Transverse colon (tissue), 3 donors: ENCODE results near the gene MAFB.

Experiments
- POLR2A ChIP-seq: fragments of 450-650 bp; IDR thresholded peaks from one replicate; pipeline ENCODE4 v1.6.1; 2016; ENCODE audit warnings: antibody characterized with exemption, mild to moderate bottlenecking, moderate library complexity
- TF ChIP-seq, protein P1 (sequence below), 5 experiments: fragments of 200-600 bp in 3 of 5; fragments of 450-650 bp in 2 of 5; sonication (generic) in 3 of 5; IDR thresholded peaks; 1 replicate in 2 of 5; 2 replicates in 3 of 5; pipeline ENCODE4 v1.5.1; 2016 to 2017; ENCODE audit warnings: antibody characterized with exemption in 5 of 5, inconsistent platforms in 3 of 5, mild to moderate bottlenecking in 2 of 5, moderate library complexity in 1 of 5

DNA sequence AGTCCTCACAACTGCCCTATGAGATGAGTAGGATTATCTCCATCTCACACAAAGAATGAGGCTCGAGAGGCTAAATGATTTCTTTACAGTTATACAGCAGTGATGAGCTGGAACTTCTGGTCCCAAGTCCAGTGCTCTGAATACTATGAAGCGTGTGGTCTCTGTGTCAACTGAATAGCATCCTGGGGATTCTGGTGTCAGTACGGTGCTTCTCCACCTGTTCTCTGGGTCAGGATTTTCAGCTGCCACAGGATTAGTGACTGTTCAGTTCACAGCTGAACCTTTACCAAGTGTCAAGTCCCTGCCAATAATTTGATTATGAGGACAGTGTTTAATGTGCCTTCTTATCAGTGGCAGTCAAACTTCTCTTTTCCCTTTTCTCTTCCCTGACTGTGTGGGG lies 5.2 kb upstream of the MAFB start:
- TF ChIP-seq, protein P1, sequence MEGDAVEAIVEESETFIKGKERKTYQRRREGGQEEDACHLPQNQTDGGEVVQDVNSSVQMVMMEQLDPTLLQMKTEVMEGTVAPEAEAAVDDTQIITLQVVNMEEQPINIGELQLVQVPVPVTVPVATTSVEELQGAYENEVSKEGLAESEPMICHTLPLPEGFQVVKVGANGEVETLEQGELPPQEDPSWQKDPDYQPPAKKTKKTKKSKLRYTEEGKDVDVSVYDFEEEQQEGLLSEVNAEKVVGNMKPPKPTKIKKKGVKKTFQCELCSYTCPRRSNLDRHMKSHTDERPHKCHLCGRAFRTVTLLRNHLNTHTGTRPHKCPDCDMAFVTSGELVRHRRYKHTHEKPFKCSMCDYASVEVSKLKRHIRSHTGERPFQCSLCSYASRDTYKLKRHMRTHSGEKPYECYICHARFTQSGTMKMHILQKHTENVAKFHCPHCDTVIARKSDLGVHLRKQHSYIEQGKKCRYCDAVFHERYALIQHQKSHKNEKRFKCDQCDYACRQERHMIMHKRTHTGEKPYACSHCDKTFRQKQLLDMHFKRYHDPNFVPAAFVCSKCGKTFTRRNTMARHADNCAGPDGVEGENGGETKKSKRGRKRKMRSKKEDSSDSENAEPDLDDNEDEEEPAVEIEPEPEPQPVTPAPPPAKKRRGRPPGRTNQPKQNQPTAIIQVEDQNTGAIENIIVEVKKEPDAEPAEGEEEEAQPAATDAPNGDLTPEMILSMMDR (IDR thresholded peaks at IDR 0.05), result no peak
- TF ChIP-seq POLR2A, result no peak
